Measurements from ENCODE around the gene COL4A6. TPM values are rescaled to one million over a fixed set of nuclear protein-coding genes. Genes with fewer than 3 reads are reported as not detected.

Gene COL4A6
- total RNA-seq, 1 donor from 2014 or later, result not detected

DNA sequence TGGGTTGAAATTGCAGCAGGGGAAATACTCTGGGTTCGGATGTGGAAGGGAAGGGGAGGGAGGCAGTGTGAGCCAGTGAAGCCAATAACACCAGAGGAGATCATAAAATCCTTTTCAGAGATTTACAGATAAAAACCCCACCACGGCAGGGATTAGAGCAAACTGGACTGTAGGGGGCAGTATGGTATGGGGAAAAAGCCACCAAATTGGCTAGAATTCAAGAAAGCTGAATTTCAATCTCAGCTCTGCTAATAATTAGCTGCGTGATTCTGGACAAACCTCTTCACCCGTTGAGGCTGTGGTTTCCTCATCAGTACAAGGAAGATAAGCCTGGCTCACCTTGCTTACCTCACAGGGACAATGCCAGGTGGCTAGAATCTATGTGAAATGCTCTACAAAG, 238.5 kb downstream of the COL4A6 start:
- intact Hi-C loops (cut with micrococcal nuclease), result no loop called here
- no peak overlapping the region for H3K27ac Mint-ChIP-seq
- DNase-seq (ENCODE audit: low spot score), result no peak
- no peak overlapping the region for H3K4me3 Mint-ChIP-seq
- H3K4me1 Mint-ChIP-seq (ENCODE audit: low read depth), result no peaks in the 10 kb centered on the region
- no peaks in the 10 kb centered on the region for H3K36me3 Mint-ChIP-seq (ENCODE audit: low read depth)
- H3K27me3 Mint-ChIP-seq (ENCODE audit: insufficient read depth), result peaks cover 2% of the 10 kb centered on the region
- H3K9me3 Mint-ChIP-seq, result no peaks in the 10 kb centered on the region

DNA sequence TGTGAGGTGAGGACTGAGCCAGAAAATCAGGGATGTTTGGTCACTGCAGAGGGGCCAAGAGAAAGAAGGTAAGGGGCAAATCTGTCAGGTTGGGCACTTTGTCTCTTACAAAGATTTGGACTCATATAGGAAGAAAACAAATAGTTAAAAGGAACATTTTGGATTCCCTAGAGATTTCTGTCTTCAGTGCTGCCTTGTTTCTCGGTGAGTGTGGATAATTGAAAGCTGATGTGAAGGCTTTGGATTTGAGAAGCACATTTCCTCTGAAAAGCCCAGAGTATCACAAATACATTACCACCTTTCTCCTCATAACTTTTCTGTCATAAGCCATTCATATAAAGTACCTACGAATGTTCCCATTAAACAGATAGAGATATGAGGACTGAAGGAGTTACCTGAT, 239.2 kb downstream of the COL4A6 start:
- intact Hi-C loops (cut with micrococcal nuclease), result no loop called here
- DNase-seq (ENCODE audit: low spot score), result no peak
- H3K27ac Mint-ChIP-seq, result no peak overlapping the region

GRCh38 chrX:108198420-108198819, 239.8 kb downstream of the COL4A6 start:
- DNase-seq (ENCODE audit: low spot score), result no peak
- Mint-ChIP-seq H3K36me3 (ENCODE audit: low read depth) (no peaks in the 10 kb centered on the region), H3K4me1 (ENCODE audit: low read depth) (no peaks in the 10 kb centered on the region), H3K27ac (no peak overlapping the region), H3K4me3 (no peak overlapping the region), H3K27me3 (ENCODE audit: insufficient read depth) (peaks cover 2% of the 10 kb centered on the region), H3K9me3 (no peaks in the 10 kb centered on the region)
- intact Hi-C loops (cut with micrococcal nuclease), result no loop called here

More for the DNA sequence above, 239.2 kb downstream of the COL4A6 start:
- Mint-ChIP-seq H3K4me3 (no peak overlapping the region), H3K4me1 (ENCODE audit: low read depth) (no peaks in the 10 kb centered on the region), H3K9me3 (no peaks in the 10 kb centered on the region), H3K27me3 (ENCODE audit: insufficient read depth) (peaks cover 2% of the 10 kb centered on the region), H3K36me3 (ENCODE audit: low read depth) (no peaks in the 10 kb centered on the region)

DNA sequence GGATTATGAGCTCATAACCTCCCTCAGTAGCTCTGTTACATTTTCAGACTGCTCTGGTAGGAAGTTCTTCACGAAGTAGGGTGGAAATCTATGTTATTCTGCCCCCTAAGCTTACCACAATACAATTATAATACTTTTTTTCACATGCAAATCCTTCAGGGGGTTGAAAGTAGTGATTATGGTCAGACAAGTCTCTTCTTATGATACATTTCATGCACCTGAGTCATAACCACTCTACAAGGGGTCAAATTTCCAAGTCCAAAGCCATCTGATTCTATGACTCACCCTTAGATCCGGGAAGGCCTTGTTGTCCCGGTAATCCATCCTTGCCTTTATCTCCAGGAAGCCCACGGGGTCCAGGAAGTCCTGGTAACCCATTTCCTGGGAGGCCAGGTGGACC, 251.4 kb downstream of the COL4A6 start:
- intact Hi-C loops (cut with micrococcal nuclease), result no loop called here
- DNase-seq (ENCODE audit: low spot score), result no peak
- H3K4me3 Mint-ChIP-seq, result no peak overlapping the region
- H3K4me1 Mint-ChIP-seq (ENCODE audit: low read depth), result no peaks in the 10 kb centered on the region
- H3K27me3 Mint-ChIP-seq (ENCODE audit: insufficient read depth), result peaks cover 3% of the 10 kb centered on the region
- H3K27ac Mint-ChIP-seq, result no peak overlapping the region
- H3K36me3 Mint-ChIP-seq (ENCODE audit: low read depth), result no peaks in the 10 kb centered on the region
- H3K9me3 Mint-ChIP-seq, result no peaks in the 10 kb centered on the region

- Mint-ChIP-seq H3K27me3 (ENCODE audit: insufficient read depth) (no peaks in the 10 kb centered on the region), H3K4me3 (no peak overlapping the region), H3K9me3 (no peaks in the 10 kb centered on the region), H3K27ac (no peak overlapping the region), H3K36me3 (ENCODE audit: low read depth) (no peaks in the 10 kb centered on the region), H3K4me1 (ENCODE audit: low read depth) (no peaks in the 10 kb centered on the region)
- intact Hi-C loops (cut with micrococcal nuclease), result no loop called here
- DNase-seq (ENCODE audit: low spot score), result no peak
These were observed 260.1 kb downstream of the COL4A6 start for GRCh38 chrX:108178143-108178498.

DNA sequence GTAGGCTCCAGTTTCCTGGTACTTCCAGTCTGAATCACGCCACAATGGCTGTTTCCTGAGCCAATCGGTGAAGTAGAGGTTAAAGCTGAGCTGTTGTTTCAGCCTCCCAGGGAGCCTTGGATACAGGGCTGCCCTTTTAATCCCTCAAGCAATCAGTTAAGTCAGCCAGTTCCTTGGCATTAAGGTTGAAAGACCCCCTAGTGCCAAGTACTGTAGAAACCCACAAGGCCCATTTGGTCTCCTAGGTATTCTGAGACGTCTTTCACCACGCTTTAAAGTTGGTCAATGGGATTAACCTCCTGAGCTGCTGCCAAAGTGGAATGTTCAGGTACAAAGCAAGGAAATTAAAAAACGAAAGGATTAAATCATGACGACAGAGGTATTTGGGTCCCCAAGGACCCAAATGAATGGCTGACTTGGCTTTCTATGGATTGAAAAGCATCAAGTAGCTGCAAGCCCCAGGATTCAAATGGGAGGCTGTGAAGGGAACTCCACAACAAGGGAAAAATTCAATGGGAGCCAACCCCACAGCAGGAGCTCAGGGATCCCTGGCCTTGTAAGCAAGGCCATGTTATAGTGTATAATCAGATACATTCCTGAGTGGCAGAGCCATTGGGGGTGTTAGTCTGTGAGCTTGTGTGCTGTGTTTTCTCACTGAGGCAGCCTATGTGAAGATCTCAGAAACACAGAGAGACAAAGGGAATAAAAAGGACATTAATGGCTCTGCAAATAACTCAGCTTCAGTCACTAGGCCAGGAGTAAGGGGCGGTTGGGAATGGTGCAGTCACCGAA, 260.7 kb downstream of the COL4A6 start:
- Mint-ChIP-seq H3K4me1 (ENCODE audit: low read depth) (no peaks in the 10 kb centered on the region), H3K36me3 (ENCODE audit: low read depth) (no peaks in the 10 kb centered on the region), H3K4me3 (no peak overlapping the region), H3K27ac (no peak overlapping the region), H3K27me3 (ENCODE audit: insufficient read depth) (no peaks in the 10 kb centered on the region), H3K9me3 (no peaks in the 10 kb centered on the region)
- intact Hi-C loops (cut with micrococcal nuclease), result no loop called here
- DNase-seq (ENCODE audit: low spot score), result no peak

- no peaks in the 10 kb centered on the region for H3K4me1 Mint-ChIP-seq (ENCODE audit: low read depth)
- DNase-seq (ENCODE audit: low spot score), result no peak
- intact Hi-C loops (cut with micrococcal nuclease), result no loop called here
- H3K4me3 Mint-ChIP-seq, result no peak overlapping the region
- H3K27me3 Mint-ChIP-seq (ENCODE audit: insufficient read depth), result no peaks in the 10 kb centered on the region
- no peaks in the 10 kb centered on the region for H3K36me3 Mint-ChIP-seq (ENCODE audit: low read depth)
- H3K9me3 Mint-ChIP-seq, result no peaks in the 10 kb centered on the region
- H3K27ac Mint-ChIP-seq, result no peak overlapping the region
These were observed 264.3 kb downstream of the COL4A6 start for GRCh38 chrX:108173874-108174273.

DNA sequence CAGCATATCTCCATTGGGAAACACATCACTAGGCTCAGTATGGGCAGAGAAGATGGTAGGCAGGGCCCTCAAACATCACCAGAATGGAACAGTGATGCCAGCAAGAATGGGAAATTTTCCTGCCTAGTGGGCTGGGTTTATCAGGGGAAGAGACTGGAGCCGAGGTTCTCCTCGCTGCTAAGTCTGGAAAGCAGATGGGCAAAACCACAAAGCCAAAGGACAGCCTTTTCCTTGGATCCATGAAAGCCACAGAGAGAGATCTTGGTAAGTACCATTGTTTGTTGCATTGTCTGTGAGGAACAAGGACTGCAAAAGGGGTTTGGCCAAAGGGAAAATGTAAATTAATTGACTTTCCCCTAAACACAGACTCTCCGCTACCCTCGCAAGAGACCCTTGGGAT, 266.6 kb downstream of the COL4A6 start:
- no peaks in the 10 kb centered on the region for H3K4me1 Mint-ChIP-seq (ENCODE audit: low read depth)
- no peak overlapping the region for H3K27ac Mint-ChIP-seq
- no peaks in the 10 kb centered on the region for H3K36me3 Mint-ChIP-seq (ENCODE audit: low read depth)
- intact Hi-C loops (cut with micrococcal nuclease), result no loop called here
- H3K9me3 Mint-ChIP-seq, result no peaks in the 10 kb centered on the region
- H3K4me3 Mint-ChIP-seq, result no peak overlapping the region
- no peak for DNase-seq (ENCODE audit: low spot score)
- H3K27me3 Mint-ChIP-seq (ENCODE audit: insufficient read depth), result no peaks in the 10 kb centered on the region

GRCh38 chrX:108169768-108170167, 268.5 kb downstream of the COL4A6 start:
- Mint-ChIP-seq H3K27ac (no peak overlapping the region), H3K27me3 (ENCODE audit: insufficient read depth) (no peaks in the 10 kb centered on the region), H3K9me3 (no peaks in the 10 kb centered on the region), H3K4me1 (ENCODE audit: low read depth) (no peaks in the 10 kb centered on the region), H3K4me3 (no peak overlapping the region), H3K36me3 (ENCODE audit: low read depth) (no peaks in the 10 kb centered on the region)
- intact Hi-C loops (cut with micrococcal nuclease), result no loop called here
- DNase-seq (ENCODE audit: low spot score), result no peak

DNA sequence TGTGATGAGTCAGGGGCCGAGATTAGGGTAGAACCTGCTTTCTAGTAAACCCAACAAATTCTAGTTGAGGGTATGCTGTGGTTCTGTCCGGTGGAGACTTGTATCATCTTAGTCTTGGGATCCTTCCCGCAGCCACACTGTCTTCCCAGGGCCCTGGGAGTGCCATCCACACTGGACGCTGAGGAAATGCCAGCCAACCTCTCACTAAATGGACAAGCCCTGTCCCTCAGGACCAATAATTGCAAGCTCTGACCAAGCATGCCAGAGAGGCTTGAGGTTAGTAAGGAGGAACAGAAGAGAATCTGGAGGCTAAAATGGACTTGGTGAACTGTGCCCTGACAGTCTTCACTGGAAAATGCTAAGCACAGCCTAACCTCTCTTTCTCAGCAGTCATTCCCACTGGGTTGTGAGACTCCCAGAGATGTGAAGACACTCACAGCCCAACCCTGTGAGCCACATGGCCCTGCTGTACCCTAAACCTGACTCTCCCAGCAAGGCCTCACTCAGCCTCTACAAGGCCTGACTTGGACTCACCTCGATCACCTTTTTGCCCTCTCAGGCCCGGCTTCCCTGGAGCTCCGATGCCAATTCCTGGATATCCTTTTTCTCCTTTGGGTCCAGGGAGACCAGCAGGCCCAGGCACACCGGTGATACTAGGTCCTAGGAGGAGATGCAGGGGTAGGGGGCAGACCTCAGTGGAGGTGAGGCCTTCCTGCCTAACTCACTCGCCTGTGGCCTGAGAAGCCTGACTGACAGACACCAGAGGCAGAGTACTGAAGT, 269.1 kb downstream of the COL4A6 start:
- intact Hi-C loops (cut with micrococcal nuclease), result no loop called here
- no peaks in the 10 kb centered on the region for H3K36me3 Mint-ChIP-seq (ENCODE audit: low read depth)
- H3K4me3 Mint-ChIP-seq, result no peak overlapping the region

GRCh38 chrX:108167211-108167872, 270.9 kb downstream of the COL4A6 start:
- H3K27me3 Mint-ChIP-seq (ENCODE audit: insufficient read depth), result no peaks in the 10 kb centered on the region
- H3K36me3 Mint-ChIP-seq (ENCODE audit: low read depth), result no peaks in the 10 kb centered on the region
- H3K9me3 Mint-ChIP-seq, result no peaks in the 10 kb centered on the region
- H3K4me1 Mint-ChIP-seq (ENCODE audit: low read depth), result no peaks in the 10 kb centered on the region
- intact Hi-C loops (cut with micrococcal nuclease), result no loop called here
- no peak for DNase-seq (ENCODE audit: low spot score)
- H3K4me3 Mint-ChIP-seq, result no peak overlapping the region
- no peak overlapping the region for H3K27ac Mint-ChIP-seq

More for the DNA sequence above, 269.1 kb downstream of the COL4A6 start:
- Mint-ChIP-seq H3K9me3 (no peaks in the 10 kb centered on the region), H3K27me3 (ENCODE audit: insufficient read depth) (no peaks in the 10 kb centered on the region), H3K27ac (no peak overlapping the region), H3K4me1 (ENCODE audit: low read depth) (no peaks in the 10 kb centered on the region)
- DNase-seq (ENCODE audit: low spot score), result no peak

DNA sequence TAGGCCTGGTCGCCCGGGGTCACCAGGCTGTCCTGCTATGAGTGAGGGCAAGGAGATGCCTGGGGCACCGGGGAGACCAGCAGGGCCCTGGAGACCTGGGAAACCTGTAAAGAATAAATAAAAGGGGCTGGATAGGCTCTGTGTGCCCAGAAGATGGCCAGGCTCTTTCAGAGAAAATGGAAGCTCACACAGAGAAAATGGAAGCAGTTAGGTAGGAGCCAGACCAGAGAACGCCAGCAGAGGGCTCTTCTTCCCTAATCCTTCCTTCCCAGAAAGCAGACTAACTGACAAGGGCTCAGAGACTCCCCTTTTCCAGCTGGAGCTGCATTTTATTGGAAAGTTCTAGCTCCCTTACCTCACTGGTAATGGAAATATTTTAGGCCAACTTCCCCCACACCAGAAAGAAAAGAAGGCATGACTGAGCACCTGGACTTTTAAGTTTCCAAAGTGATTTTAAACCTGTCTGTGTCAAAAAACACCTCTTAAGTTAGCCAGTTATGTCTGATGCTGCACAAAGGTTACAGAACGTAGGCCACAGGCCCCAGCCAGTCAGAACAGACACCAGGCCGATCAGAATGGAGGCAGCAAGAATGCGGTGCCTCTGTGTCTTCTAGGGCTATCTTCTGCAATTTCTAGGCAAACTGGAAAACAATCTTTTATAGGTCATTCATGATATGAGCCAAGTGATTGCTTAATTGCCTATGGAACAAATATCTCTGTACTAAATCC, 272.7 kb downstream of the COL4A6 start:
- H3K27ac Mint-ChIP-seq, result no peak overlapping the region
- intact Hi-C loops (cut with micrococcal nuclease), result no loop called here
- no peak overlapping the region for H3K4me3 Mint-ChIP-seq

More for the DNA sequence above, 272.7 kb downstream of the COL4A6 start:
- no peak for DNase-seq (ENCODE audit: low spot score)
- Mint-ChIP-seq H3K9me3 (no peaks in the 10 kb centered on the region), H3K27me3 (ENCODE audit: insufficient read depth) (no peaks in the 10 kb centered on the region), H3K4me1 (ENCODE audit: low read depth) (no peaks in the 10 kb centered on the region), H3K36me3 (ENCODE audit: low read depth) (no peaks in the 10 kb centered on the region)

Measured in activated T-helper 1 cell treated with anti-CD3 and anti-CD28 coated beads, Interleukin-12 subunit alpha, Interleukin-12 subunit beta, Interleukin-2, Interleukin-4 antibody, amounts not matched to agents 30 ng/mL and 10 ng/mL and 1 ng/mL, durations not matched to agents 14 hours and 24 hours and 36 hours (primary cell).